Cardiac muscle cell (in vitro differentiated cells and primary cell): ENCODE data around the gene CACNG5. TPM values are rescaled to one million over a fixed set of nuclear protein-coding genes. Genes with fewer than 3 reads are reported as not detected.

Source experiments
- DNase-seq, 2 donors: peaks; one replicate each; pipeline versions ENCODE4 v3.0.0 to v3.0.0-alpha.2; 2010 to 2017; ENCODE audit warnings: low read depth in 1 of 2, low spot score in 1 of 2
- H3K27ac ChIP-seq: fragments of 200-600 bp; sonication (generic); 2 replicates; pipeline ENCODE4 v1.5.1; 2016
- H3K27me3 ChIP-seq: fragments of 200-600 bp; sonication (generic); 2 replicates; pipeline ENCODE4 v1.6.0; 2016; ENCODE audit warnings: control low read depth
- H3K36me3 ChIP-seq: fragments of 200-600 bp; sonication (generic); 2 replicates; pipeline ENCODE4 v1.5.1; 2016; ENCODE audit warnings: control low read depth
- H3K4me1 ChIP-seq: fragments of 200-600 bp; sonication (generic); 2 replicates; pipeline ENCODE4 v1.8.1; 2017; ENCODE audit warnings: low read depth, mild to moderate bottlenecking, mixed run types
- H3K4me3 ChIP-seq: fragments of 200-600 bp; sonication (generic); 2 replicates; pipeline ENCODE4 v1.5.1; 2016; ENCODE audit warnings: mild to moderate bottlenecking
- H3K9me3 ChIP-seq: fragments of 200-600 bp; sonication (generic); 2 replicates; pipeline ENCODE4 v1.5.1; 2017; ENCODE audit warnings: low read depth, mild to moderate bottlenecking, control low read depth
- polyA plus RNA-seq: library from polyadenylated mRNA; unstranded; fragments of >200 nt; fragmentation: Nextera tagmentation; extraction: Ambion mirVana; gene quantifications from 2 replicates; pipeline ENCODE4 v1.2.1, GENCODE V29; 2016
- total RNA-seq: library from RNA; depleted of rRNA; stranded (reverse); fragments of >200 nt; gene quantifications from 2 replicates; pipeline ENCODE4 v1.2.3, GENCODE V29; 2016
- TF ChIP-seq, protein P1 (sequence below): IDR thresholded peaks from 2 replicates; pipeline ENCODE4 v1.5.1; 2012; ENCODE audit warnings: low read depth, mild to moderate bottlenecking, low read length

CACNG5 gene, protein sequence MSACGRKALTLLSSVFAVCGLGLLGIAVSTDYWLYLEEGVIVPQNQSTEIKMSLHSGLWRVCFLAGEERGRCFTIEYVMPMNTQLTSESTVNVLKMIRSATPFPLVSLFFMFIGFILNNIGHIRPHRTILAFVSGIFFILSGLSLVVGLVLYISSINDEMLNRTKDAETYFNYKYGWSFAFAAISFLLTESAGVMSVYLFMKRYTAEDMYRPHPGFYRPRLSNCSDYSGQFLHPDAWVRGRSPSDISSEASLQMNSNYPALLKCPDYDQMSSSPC
- not detected in 2 replicates for total RNA-seq
- polyA plus RNA-seq = not detected in 2 replicates

DNA sequence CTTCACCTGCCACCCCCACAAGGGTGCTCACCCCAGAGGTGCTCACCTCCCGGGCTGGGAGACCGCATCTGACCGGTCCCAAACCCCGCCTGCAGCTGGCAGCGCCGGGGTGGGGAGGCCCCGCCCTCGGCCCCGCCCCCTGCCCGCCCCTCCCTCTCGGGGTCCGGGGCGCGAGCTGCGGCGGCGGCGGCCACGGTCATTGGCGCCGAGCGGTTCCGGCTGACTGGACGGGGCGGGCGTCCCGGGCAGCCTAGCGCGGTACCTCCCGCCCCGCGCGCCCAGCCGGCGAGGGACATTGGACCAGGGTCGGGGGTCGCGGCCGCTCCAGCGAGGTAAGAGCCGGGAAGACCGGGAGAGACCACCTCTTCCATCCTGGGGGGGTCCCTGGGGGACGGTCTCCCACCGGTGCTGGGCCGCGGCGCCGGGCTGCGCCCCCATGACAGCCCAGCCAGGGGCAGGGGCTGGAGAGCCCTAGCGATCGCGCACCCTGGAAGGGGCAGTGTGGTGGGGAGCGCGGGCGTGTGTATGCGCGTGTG, at the start of gene CACNG5:
Gene CACNG5 (plus strand): TSS at position 199 of the 536 bp plus-strand sequence. CDS start 42,216 bp downstream, outside the sequence.
- DNase-seq = peak in 1 of 2 donors; percentile 59
- H3K27ac ChIP-seq = no peak within 1 kb of the TSS
- H3K9me3 ChIP-seq = no peaks in the 10 kb centered on the region
- H3K27me3 ChIP-seq = peaks cover 42% of the 10 kb centered on the region
- TF ChIP-seq, protein P1, sequence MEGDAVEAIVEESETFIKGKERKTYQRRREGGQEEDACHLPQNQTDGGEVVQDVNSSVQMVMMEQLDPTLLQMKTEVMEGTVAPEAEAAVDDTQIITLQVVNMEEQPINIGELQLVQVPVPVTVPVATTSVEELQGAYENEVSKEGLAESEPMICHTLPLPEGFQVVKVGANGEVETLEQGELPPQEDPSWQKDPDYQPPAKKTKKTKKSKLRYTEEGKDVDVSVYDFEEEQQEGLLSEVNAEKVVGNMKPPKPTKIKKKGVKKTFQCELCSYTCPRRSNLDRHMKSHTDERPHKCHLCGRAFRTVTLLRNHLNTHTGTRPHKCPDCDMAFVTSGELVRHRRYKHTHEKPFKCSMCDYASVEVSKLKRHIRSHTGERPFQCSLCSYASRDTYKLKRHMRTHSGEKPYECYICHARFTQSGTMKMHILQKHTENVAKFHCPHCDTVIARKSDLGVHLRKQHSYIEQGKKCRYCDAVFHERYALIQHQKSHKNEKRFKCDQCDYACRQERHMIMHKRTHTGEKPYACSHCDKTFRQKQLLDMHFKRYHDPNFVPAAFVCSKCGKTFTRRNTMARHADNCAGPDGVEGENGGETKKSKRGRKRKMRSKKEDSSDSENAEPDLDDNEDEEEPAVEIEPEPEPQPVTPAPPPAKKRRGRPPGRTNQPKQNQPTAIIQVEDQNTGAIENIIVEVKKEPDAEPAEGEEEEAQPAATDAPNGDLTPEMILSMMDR = no peak
- no peaks in the 10 kb centered on the region for H3K4me1 ChIP-seq
- H3K36me3 ChIP-seq = no peaks in the 10 kb centered on the region
- peak within 1 kb of the TSS; percentile 12 for H3K4me3 ChIP-seq

DNA sequence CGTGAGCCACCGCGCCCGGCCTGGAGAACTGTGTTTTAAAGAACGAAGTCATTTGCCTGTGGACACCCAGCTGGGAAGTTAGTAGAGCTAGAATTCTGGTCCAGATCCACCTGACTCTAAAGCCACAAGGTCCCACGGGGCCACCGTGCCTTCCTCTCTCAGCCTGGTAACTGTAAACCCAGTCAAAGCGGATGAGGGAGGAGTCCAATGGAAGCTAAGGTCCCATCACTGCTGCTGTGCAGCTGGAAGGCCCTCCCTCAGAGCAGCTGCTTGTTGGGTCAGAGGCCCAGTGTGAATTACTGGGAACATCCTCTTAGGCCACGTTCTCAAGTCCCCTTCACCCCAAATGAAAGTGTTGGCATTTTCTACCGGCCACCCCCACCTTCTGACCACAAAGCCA, 48.8 kb upstream of the CACNG5 start:
- DNase-seq = no peak
- TF ChIP-seq, protein P1 = no peak

DNA sequence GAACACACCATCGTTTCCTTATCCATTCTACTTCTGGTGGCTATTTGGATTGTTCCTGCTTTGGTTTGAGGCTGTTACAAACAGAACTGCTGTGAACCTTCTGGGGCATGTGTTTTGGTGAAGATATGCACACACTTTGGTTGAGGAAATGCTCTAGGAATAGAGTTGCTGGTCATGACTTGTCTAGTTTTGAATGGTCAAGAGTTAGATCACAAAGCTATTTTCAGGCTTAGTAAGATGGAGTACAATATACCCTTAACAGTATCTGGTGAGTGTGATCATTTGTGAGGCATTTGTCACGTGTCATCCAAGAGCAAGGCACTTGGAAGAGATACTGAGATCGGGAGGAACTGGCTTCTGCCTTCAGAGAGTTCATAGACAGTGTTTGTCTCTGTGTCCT, 47.0 kb upstream of the CACNG5 start:
- H3K4me1 ChIP-seq = no peaks in the 10 kb centered on the region
- no peaks in the 10 kb centered on the region for H3K9me3 ChIP-seq
- no peak for DNase-seq
- TF ChIP-seq, protein P1 = no peak
- no peaks in the 10 kb centered on the region for H3K27me3 ChIP-seq
- H3K4me3 ChIP-seq = no peak overlapping the region
- no peak overlapping the region for H3K27ac ChIP-seq
- H3K36me3 ChIP-seq = no peaks in the 10 kb centered on the region

More for the DNA sequence above, 48.8 kb upstream of the CACNG5 start:
- Histone ChIP-seq H3K9me3 (no peaks in the 10 kb centered on the region), H3K4me3 (no peak overlapping the region), H3K36me3 (no peaks in the 10 kb centered on the region), H3K27me3 (no peaks in the 10 kb centered on the region), H3K27ac (no peak overlapping the region), H3K4me1 (no peaks in the 10 kb centered on the region)

DNA sequence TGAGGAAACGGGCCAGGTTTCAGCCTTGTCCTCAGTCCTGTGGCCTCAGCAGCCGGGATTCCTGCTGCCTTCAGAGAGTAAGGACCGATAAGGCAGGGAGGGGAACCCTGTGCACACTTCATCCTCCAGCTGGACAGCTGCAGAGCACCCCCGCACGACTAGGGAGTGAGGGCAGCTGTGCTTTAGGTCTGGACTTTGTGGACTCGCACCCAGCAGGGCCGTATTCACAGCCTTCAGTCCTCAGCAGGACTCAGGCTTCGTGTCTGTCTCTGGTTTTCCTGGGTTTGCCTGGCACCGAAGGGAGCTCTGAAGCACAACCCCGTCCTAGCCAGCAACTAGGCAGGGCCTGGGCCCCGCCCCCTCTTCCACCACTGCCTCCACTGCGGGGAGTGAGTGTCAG, 45.8 kb upstream of the CACNG5 start:
- Histone ChIP-seq H3K27ac (no peak overlapping the region), H3K9me3 (no peaks in the 10 kb centered on the region), H3K27me3 (no peaks in the 10 kb centered on the region), H3K36me3 (no peaks in the 10 kb centered on the region), H3K4me1 (no peaks in the 10 kb centered on the region), H3K4me3 (no peak overlapping the region)
- DNase-seq = no peak
- TF ChIP-seq, protein P1 = no peak

DNA sequence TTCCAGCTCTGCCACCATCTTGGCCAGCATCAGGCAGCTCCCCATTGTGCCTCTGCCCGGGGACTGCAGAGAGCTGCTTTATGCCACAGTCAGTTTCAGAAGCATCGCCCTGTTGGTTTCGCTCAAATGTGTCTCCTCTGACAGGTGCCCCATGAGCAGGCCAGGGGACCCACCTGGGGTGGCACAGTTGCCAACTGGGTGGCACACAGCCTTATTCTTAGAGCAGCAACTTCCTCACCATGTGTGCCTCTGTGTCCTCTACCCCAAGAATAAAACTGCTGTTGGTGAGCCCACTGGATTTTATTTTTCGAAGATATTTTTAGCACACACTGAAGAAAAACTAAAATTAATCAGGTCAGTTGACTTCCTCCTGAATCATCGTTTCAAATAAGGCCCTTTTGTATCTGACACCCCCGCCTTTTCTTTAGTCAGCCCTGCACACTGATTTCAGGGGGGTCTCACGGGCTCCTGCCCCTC, 44.9 kb upstream of the CACNG5 start:
- TF ChIP-seq, protein P1 = no peak
- no peaks in the 10 kb centered on the region for H3K36me3 ChIP-seq
- DNase-seq = no peak

More for the DNA sequence above, 44.9 kb upstream of the CACNG5 start:
- no peaks in the 10 kb centered on the region for H3K9me3 ChIP-seq
- no peak overlapping the region for H3K4me3 ChIP-seq
- no peaks in the 10 kb centered on the region for H3K4me1 ChIP-seq
- H3K27me3 ChIP-seq = no peaks in the 10 kb centered on the region
- no peak overlapping the region for H3K27ac ChIP-seq
